ENCODE measurements around the gene EIF3I. TPM values are rescaled to one million over a fixed set of nuclear protein-coding genes. Genes with fewer than 3 reads are reported as not detected.

Gene EIF3I
- total and polyA plus RNA-seq, 2 of the 13 experiments (the other 11 are each of a cell fraction or from before 2014, with no cell fraction given) = 210 to 223 TPM

DNA sequence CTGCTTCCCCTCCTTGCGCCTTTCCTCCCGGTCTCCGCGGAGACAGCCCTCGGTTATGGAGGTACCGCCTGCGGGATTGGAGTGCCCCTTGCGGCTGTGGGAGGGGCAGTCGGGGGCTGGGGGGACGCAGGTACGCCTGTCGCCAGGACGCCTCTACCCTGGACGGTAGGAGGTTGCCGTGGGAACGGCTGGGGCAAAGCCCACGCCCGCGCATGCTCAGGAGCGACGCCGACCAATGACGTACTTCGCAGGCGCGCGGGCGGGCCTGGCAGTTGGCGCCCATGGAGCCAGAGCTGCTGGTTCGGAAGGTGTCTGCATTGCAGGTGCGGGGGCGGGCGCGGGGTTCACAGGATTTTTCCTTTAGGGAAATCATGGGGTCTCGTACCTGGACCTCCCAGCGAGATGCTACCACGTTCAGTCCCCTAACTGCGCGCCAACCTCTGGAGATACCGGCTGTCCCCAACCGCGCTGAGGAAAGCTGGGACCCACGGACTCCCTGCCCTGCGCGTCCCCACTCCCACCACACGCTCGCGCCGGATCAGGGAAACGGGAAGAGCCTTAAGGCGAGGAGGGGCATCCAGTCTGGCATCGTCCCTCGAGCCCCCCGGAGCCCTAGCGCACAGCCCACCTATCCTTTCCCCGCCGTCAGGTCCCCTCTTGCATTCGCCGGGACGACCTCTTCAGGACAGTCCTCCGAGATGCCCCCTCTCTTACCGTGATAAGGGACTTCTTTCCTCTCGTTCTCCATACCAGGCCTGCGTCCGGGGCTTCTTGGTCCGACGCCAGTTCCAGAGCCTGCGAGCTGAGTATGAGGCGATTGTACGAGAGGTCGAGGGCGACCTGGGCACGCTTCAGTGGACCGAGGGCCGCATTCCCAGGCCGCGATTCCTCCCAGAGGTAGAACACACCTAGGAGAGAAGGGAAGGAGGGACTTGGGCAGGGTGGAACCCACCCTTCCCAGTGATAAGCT lies 16.5 kb upstream of the EIF3I start, which contains the start of gene IQCC (continued):
- TF ChIP-seq DNMT1 (CRISPR knock-in tag; IDR thresholded peaks at IDR 0.05) (no peak; the same call in none of the 2 replicates), TCF7 (IDR thresholded peaks at IDR 0.05; ENCODE audit: low read depth) (no peak), ZSCAN29 (CRISPR knock-in tag; conservative IDR thresholded peaks at IDR 0.05) (no peak), GABPB1 (CRISPR knock-in tag; IDR thresholded peaks at IDR 0.05) (peak; percentile 72), MEF2D (CRISPR knock-in tag; IDR thresholded peaks at IDR 0.05) (no peak), ZNF550 (CRISPR knock-in tag; IDR thresholded peaks at IDR 0.05; ENCODE audit: borderline replicate concordance) (no peak), CREB1 (IDR thresholded peaks at IDR 0.05) (peak; percentile 88), CREB1 (CRISPR knock-in tag; IDR thresholded peaks at IDR 0.05) (peak; percentile 95), ZNF589 (CRISPR knock-in tag; conservative IDR thresholded peaks at IDR 0.05) (no peak; the same call in 1 of the 2 replicates), ATAD3A (CRISPR knock-in tag; IDR thresholded peaks at IDR 0.05) (no peak), ZNF331 (CRISPR knock-in tag; IDR thresholded peaks at IDR 0.05) (no peak; the same call in 1 of the 2 replicates), ZNF883 (CRISPR knock-in tag; IDR thresholded peaks at IDR 0.05; ENCODE audit: not compliant biosample characterization) (peak; percentile 49), ARHGAP35 (CRISPR knock-in tag; IDR thresholded peaks at IDR 0.05; ENCODE audit: borderline replicate concordance) (no peak; the same call in 1 of the 2 replicates), YEATS4 (CRISPR knock-in tag; IDR thresholded peaks at IDR 0.05; ENCODE audit: borderline replicate concordance) (no peak; the same call in 1 of the 2 replicates)
- TF ChIP-seq, protein P1, sequence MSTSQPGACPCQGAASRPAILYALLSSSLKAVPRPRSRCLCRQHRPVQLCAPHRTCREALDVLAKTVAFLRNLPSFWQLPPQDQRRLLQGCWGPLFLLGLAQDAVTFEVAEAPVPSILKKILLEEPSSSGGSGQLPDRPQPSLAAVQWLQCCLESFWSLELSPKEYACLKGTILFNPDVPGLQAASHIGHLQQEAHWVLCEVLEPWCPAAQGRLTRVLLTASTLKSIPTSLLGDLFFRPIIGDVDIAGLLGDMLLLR (CRISPR knock-in tag; IDR thresholded peaks at IDR 0.05) = no peak; the same call in 1 of the 2 replicates
- TF ChIP-seq, protein P2, sequence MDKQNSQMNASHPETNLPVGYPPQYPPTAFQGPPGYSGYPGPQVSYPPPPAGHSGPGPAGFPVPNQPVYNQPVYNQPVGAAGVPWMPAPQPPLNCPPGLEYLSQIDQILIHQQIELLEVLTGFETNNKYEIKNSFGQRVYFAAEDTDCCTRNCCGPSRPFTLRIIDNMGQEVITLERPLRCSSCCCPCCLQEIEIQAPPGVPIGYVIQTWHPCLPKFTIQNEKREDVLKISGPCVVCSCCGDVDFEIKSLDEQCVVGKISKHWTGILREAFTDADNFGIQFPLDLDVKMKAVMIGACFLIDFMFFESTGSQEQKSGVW (CRISPR knock-in tag; IDR thresholded peaks at IDR 0.05; ENCODE audit: borderline replicate concordance) = peak; percentile 22; the same call in 1 of the 2 replicates
- TF ChIP-seq, protein P3, sequence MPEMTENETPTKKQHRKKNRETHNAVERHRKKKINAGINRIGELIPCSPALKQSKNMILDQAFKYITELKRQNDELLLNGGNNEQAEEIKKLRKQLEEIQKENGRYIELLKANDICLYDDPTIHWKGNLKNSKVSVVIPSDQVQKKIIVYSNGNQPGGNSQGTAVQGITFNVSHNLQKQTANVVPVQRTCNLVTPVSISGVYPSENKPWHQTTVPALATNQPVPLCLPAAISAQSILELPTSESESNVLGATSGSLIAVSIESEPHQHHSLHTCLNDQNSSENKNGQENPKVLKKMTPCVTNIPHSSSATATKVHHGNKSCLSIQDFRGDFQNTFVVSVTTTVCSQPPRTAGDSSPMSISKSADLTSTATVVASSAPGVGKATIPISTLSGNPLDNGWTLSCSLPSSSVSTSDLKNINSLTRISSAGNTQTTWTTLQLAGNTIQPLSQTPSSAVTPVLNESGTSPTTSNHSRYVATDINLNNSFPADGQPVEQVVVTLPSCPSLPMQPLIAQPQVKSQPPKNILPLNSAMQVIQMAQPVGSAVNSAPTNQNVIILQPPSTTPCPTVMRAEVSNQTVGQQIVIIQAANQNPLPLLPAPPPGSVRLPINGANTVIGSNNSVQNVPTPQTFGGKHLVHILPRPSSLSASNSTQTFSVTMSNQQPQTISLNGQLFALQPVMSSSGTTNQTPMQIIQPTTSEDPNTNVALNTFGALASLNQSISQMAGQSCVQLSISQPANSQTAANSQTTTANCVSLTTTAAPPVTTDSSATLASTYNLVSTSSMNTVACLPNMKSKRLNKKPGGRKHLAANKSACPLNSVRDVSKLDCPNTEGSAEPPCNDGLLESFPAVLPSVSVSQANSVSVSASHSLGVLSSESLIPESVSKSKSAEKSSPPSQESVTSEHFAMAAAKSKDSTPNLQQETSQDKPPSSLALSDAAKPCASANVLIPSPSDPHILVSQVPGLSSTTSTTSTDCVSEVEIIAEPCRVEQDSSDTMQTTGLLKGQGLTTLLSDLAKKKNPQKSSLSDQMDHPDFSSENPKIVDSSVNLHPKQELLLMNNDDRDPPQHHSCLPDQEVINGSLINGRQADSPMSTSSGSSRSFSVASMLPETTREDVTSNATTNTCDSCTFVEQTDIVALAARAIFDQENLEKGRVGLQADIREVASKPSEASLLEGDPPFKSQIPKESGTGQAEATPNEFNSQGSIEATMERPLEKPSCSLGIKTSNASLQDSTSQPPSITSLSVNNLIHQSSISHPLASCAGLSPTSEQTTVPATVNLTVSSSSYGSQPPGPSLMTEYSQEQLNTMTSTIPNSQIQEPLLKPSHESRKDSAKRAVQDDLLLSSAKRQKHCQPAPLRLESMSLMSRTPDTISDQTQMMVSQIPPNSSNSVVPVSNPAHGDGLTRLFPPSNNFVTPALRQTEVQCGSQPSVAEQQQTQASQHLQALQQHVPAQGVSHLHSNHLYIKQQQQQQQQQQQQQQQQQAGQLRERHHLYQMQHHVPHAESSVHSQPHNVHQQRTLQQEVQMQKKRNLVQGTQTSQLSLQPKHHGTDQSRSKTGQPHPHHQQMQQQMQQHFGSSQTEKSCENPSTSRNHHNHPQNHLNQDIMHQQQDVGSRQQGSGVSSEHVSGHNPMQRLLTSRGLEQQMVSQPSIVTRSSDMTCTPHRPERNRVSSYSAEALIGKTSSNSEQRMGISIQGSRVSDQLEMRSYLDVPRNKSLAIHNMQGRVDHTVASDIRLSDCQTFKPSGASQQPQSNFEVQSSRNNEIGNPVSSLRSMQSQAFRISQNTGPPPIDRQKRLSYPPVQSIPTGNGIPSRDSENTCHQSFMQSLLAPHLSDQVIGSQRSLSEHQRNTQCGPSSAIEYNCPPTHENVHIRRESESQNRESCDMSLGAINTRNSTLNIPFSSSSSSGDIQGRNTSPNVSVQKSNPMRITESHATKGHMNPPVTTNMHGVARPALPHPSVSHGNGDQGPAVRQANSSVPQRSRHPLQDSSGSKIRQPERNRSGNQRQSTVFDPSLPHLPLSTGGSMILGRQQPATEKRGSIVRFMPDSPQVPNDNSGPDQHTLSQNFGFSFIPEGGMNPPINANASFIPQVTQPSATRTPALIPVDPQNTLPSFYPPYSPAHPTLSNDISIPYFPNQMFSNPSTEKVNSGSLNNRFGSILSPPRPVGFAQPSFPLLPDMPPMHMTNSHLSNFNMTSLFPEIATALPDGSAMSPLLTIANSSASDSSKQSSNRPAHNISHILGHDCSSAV (CRISPR knock-in tag; IDR thresholded peaks at IDR 0.05; ENCODE audit: borderline replicate concordance) = no peak
- TF ChIP-seq, protein P4, sequence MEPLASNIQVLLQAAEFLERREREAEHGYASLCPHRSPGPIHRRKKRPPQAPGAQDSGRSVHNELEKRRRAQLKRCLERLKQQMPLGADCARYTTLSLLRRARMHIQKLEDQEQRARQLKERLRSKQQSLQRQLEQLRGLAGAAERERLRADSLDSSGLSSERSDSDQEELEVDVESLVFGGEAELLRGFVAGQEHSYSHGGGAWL (CRISPR knock-in tag; IDR thresholded peaks at IDR 0.05) = no peak

Data from HepG2 (cell line).